Placental epithelial cell (primary cell): ENCODE results near the gene SH2D6. TPM values are rescaled to one million over a fixed set of nuclear protein-coding genes. Genes with fewer than 3 reads are reported as not detected.

Experiments
- small RNA-seq: library from RNA; depleted of rRNA; stranded (forward); fragments of <200 nt; gene quantifications from one replicate; pipeline ENCODE3, GENCODE V24; 2012
- total RNA-seq: library from RNA; depleted of rRNA; stranded (reverse); fragments of >200 nt; gene quantifications from 2 replicates; pipeline ENCODE4 v1.2.3, GENCODE V29; 2012

The SH2D6 gene
- total RNA-seq: under 0.01 TPM in 1 of 2 replicates, not detected in the other

DNA sequence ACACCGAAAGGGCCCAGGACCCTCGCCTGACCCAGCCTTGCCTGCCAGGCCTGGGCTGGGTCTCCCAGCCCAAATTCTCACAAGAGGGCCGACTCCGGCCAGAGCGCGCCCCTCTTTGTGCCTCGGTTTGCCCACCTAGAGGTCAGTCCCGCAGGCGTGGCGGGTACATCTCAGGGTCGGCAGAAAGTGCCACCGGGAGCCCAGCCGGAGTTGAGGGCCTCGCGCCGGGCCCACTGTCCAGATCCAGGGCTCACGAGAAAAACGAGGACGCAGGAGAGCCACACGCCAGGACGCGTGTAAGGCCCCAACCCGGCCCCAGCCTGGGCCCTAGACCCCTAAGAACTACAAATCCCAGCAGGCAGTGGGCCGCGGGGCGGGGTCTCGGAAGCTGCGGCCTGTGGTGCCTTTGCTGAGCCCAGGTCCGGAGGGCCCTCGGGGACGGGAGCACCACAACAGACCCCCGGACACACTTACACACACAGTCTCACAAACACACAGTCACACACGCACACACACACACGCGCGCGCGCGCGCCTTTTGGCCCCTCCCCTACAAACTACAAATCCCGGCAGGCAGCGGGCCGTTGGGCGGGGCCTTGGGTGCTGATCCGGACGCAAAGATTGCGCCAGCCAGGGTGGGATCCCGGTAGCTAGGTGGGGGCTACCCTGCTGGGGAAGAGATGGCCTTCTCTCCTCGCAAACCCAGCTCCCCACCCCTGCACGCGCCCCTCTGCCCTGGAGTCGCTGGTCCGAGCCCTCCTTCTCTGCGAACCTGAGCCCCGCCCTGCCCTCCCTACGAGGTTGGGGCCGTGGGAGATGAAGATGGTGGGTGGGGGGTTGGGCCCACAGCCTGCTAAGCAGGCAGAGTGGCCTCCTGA, at the start of gene SH2D6:
Gene SH2D6 (plus strand): TSS at position 583 of the 877 bp plus-strand sequence. CDS start 10,752 bp downstream, outside the sequence.

DNA sequence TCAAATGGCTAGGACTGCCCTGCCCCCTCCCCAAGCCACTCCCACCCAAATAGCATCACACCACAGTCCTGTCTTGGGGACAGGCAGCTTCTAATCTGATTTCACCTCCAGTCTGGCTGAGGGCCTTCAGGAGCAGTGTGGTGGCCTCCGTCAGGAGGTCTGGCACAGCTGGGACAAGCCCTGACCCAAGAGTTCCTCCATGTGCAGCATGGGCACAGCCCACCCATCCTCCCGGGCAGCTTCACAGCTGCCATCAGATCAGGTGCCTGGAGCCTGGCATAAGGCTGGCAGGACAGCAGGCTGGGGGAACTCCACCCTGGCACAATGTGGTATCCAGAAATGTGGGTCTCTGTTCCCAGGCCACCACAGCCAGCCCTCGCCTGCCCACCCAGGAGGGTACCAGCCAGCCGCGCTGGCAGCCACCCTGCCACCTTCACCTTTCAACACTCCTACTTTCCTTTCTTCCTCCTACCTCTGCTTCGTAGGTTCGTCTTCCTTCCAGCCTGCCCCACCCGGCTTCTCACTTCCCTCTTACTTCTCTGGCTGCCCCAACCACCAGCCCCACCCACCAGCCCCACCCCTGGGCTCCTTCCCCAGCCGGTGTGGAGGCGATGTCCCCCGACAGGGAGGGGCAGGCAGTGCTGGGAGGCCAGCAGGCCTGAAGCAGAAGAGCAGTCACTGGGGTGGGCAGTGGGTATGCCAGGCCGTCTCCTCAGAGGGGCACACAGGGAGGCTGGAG, 8.5 kb upstream of the SH2D6 start, which contains the start of gene CAPG:
Gene CAPG (minus strand): TSS at position 522 of the 739 bp plus-strand sequence. CDS start 8,221 bp downstream, outside the sequence.

Small RNAs within 50 kb of the gene (small RNA-seq; reads per million reads assigned to genes)
- not detected for gene AC062037.2
- gene RF00019: not detected
- not detected for gene RN7SL251P

Other genes starting within 250 kb of the SH2D6 start
- 64.4 and 82.1 TPM in 2 replicates for gene TGOLN2, start 90.7 kb upstream of the SH2D6 start, total RNA-seq
- 19.6 and 45.5 TPM in 2 replicates for gene RETSAT, start 64.2 kb upstream of the SH2D6 start, total RNA-seq
- 15.9 and 25.5 TPM in 2 replicates for gene ELMOD3, start 63.9 kb upstream of the SH2D6 start, total RNA-seq
- gene CAPG, start 8.3 kb upstream of the SH2D6 start, total RNA-seq: 650 and 738 TPM in 2 replicates
- gene MAT2A, start 120.5 kb downstream of the SH2D6 start, total RNA-seq: 60.5 and 66.9 TPM in 2 replicates
- 42.0 and 62.5 TPM in 2 replicates for gene GGCX, start 142.8 kb downstream of the SH2D6 start, total RNA-seq
- gene VAMP8, start 158.9 kb downstream of the SH2D6 start, total RNA-seq: 73.0 and 74.6 TPM in 2 replicates
- 2.0 and 10.2 TPM in 2 replicates for gene VAMP5, start 165.7 kb downstream of the SH2D6 start, total RNA-seq
- 125 and 174 TPM in 2 replicates for gene RNF181, start 177.0 kb downstream of the SH2D6 start, total RNA-seq
- gene TMEM150A, start 184.0 kb downstream of the SH2D6 start, total RNA-seq: 7.7 and 12.2 TPM in 2 replicates
- 16.7 and 23.2 TPM in 2 replicates for gene C2orf68, start 193.4 kb downstream of the SH2D6 start, total RNA-seq
- gene USP39, start 197.5 kb downstream of the SH2D6 start, total RNA-seq: 29.4 and 36.5 TPM in 2 replicates
- gene SFTPB, start 249.5 kb downstream of the SH2D6 start, total RNA-seq: not detected in 2 replicates